GM21825 (cell line): Measurements from ENCODE around the gene IFIT1B.
"Not testable (repeated sequence)": the region's sequence is repeated elsewhere in the genome, so short reads cannot be mapped to it uniquely, and the experiment has no call there.

Experiments used
- ATAC-seq: cut with Tn5 transposase; IDR thresholded peaks from one replicate; pipeline ENCODE4 v1.9.1; 2021; ENCODE audit warnings: mild to moderate bottlenecking, moderate library complexity; ENCODE audit not compliant: unreplicated experiment

IFIT1B gene

DNA sequence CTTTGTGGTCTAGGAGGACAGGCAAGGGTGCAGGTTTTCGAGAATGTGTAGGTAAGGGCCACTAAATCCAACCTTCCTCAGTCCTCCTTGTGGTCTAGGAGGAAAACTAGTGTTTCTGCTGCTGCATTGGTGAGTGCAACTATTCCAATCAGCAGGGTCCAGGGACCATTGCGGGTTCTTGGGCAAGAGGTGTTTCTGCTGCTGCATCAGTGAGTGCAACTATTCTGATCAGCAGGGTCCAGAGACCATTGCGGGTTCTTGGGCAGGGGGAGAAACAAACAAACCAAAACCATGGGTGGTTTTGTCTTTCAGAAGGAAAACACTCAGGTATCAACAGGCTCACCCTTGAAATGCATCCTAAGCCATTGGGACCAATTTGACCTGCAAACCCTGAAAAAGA is 29.9 kb downstream of the IFIT1B start:
- not testable (repeated sequence) for ATAC-seq

DNA sequence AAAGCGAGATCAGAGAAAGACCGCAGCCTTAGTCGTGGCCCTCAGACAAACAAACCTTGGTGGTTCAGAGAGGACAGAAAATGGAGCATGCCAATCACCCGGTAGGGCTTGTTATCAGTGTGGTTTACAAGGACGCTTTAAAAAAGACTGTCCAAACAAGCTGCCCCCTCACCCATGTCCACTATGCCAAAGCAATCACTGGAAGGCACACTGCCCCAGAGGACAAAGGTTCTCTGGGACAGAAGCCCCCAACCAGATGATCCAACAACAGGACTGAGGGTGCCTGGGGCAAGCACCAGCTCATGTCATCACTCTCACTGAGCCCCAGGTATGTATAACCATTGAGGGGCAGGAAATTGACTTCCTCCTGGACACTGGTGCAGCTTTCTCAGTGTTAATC is 31.4 kb downstream of the IFIT1B start:
- ATAC-seq = not testable (repeated sequence)

DNA sequence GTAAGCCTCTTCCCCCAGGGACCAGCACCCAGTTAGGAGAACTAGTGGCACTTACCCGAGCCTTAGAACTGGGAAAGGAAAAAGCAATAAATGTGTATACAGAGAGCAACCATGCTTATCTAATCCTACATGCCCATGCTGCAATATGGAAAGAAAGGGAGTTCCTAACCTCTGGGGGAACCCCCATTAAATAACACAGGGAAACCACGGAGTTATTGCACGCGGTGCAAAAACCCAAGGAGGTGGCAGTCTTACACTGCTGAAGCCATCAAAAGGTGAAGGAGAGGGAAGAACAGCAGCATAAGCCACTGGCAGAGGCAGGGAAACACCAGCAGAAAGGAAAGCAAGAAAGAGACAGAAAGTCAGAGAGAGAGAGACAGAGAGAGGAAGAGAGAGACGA is 32.7 kb downstream of the IFIT1B start:
- ATAC-seq = not testable (repeated sequence)

DNA sequence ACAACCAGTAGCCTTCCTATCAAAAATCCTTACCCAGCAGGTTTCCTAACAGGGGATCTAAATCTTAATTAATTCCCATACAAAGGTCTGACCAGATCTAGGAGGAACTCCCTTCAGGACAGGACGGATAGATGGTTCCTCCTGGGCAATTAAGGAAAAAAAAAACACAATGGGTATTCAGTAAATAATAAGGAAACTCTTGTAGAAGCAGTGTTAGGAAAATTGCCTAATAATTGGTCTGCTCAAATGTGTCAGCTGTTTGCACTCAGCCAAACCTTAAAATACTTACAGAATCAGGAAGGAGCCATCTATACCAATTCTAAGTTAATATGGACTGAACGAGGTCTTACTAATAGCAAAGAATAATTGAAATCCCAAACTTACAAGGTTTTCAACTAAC is 33.3 kb downstream of the IFIT1B start:
- ATAC-seq = not testable (repeated sequence)

DNA sequence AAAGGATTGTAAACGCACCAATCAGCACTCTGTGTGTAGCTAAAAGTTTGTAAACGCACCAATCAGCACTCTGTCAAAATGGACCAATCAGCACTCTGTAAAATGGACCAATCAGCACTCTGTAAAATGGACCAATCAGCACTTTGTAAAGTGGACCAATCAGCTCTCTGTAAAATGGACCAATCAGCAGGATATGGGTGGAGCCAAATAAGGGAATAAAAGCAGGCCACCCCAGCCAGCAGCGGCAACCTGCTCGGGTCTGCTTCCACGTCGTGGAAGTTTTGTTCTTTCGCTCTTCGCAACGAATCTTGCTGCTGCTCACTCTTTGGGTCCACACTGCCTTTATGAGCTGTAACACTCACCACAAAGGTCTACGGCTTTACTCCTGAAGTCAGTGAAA is 34.4 kb downstream of the IFIT1B start:
- ATAC-seq = not testable (repeated sequence)

DNA sequence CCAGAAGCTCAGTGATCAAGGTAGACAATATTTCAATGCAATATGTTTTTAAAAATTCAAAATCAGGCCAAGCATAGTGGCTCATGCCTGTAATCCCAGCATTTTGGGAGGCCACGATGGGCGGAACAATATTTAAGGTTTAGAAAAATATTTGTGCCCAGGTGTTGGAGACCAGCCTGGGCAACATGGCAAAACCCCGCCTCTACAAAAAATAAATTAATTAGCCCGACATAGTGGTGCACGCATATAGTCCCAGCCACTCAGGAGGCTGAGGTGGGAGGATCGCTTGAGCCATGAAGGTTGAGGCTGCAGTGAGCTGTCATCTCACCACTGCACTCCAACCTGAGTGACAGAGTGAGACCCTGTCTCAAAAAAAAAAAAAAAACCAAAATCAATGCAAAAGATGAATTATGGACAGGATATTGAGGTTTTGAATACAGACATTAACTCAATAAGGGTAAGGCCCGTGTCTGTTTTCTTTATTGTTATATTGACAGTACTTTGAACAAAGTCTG is 35.6 kb downstream of the IFIT1B start:
- ATAC-seq = no peak

DNA sequence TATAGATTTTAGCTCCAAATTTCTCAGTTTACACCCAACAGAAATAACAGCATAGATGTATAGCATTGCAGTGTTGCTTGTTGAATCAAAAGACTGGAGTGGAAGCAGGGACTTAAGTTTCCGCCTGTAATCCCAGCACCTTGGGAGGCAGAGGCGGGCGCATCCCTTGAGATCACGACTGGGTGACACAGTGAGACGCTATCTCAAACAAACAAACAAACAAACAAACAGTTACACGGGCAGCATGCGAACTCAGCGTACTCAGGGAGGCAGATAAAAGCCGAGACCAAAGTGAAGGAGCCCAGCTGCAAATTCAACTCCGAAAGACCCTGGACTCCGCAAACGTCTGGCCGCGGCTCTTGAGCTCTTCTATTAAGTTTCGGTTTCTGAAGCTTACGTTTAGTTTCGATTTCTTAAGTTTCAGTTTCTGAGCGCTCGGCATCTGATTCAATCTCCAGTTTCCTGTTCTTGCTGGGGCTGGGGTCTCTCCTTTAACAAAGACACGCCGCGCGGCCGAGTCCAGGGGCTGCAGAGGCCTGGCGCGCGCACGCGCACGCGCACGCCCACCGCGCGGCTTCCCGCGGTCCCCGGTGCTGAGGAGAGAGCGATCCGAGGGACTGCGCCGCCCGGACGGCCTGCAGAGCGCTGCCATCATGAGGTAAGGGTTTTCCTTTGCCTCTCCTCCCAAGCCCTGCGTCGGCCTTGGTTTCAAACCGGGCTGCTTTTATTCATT is 36.5 kb downstream of the IFIT1B start, which contains the start of gene IFIT5:
Gene IFIT5 (plus strand): TSS at position 423 of the 733 bp plus-strand sequence. CDS start 231 bp downstream, at position 654.
- peak; percentile 63 for ATAC-seq

DNA sequence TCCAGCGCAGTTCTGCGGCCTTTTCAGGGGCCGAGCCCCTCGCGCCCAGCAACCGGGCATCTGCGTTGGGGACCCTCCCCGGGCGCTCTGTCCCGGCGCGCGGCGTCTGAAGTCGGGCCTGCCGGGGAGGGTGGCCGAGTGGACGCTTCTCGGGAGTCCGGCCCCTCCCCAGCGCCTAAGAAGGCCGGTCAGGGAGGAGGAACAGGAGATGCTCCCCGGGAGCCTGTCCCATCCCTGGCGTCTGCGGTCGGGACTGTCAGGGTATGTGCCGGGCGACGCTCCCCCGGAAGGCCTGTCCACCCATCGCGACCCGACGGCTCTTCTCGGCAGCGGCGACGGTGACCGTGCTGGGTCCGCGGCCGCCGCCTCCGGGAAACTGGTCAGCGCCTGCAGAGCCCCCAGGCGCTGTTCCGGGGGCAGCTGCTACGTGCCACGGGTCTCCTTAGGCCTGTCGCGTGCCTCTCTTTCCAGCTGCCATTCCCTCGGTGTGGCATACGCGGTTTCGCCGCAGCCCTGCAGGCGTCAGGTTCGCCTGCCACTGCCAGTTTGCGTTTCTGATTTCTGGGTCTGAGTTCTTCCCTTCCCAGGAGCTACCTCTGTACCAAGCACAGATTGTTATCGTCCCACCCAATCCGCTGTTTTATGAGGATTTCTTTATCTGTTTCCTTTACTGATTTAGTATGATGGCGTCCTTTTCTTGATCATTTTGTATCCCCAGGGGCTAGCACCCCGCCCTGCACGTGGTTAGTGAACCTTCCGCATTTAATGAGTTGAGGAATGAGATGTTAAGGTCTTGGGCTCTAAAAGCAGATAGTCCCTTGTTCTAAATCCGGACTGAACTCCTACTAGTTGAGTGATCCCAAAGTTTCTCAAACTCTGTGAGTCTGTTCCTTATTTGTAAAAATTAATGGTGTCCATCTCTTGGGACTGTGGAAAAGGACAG is 37.3 kb downstream of the IFIT1B start:
- ATAC-seq = peak; percentile 37

DNA sequence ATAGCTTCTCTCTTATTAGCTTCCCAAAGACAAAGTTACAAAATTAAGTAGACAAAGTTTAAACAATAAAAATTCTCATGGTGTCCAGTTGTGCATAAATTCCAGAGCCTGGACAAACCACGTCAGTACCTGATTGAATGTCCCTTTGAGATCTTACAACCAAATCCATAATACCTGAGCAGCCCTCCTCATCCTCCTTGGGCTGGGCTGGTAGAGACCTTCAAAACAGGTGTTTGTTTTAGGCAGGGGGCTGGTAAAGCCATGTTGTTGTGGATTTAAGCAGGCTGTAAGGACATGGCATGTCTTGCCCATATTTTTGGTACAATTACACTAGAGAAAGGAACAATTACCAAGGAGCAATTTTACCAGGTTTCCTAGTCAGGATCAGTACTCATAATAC is 38.6 kb downstream of the IFIT1B start:
- ATAC-seq = no peak

DNA sequence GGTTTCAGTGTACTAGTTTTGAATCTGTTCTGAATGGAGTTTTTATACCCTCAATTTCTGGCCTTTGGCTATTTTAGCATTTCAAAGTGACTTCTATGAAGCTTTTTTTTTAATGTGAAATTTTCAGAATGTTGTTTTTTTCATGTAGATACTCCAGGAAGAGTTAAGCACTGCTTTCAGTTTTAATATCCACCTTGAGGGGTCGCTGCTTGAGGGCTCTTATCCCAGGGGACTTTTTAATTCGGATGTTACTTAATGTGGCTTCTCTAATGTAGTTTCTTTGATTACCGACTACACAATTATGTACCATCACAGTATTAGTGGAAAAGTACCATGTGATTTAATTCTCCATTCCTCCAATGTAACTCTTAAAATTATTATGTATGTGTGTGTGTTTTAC is 41.7 kb downstream of the IFIT1B start:
- ATAC-seq = no peak

DNA sequence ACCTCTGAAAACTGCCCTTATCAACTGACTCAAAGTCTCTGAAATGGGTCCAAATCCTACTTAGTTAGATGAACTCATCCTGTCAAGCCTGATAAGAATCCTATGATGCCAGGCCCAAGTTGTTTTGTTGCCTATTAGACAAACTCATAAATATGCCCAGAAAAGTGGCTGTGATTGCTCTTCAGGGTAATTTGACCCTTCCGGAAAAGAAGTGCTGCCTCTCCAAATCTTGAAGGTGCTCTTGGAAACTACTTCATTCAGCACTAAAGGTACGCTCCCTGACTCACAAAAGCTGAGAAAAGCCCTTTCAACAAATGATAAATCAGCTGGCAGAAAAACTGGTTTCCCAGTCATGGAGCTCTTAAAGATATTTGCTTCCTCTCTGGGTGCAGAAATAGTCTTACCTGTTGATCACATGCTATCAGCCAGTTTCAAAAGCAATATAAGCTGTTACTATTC is 43.2 kb downstream of the IFIT1B start:
- ATAC-seq = no peak

DNA sequence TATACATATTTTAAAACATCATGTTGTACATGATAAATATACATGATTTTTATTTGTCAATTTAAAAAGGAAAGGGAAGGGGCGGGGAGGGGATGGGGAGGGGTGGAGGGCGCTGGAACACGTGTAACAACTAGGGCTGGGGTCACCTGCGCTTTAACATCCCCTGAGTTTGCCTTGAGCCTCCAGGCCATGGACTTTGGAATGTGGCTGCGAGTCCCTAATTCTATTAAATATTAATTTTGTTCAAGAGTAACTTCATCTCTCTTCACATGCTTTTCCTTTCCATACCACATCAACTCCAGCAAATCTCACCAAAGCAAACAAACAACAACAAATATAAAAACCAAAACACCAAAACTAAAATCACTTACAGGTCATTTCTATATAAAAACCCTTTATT is 47.1 kb downstream of the IFIT1B start:
- ATAC-seq = no peak

DNA sequence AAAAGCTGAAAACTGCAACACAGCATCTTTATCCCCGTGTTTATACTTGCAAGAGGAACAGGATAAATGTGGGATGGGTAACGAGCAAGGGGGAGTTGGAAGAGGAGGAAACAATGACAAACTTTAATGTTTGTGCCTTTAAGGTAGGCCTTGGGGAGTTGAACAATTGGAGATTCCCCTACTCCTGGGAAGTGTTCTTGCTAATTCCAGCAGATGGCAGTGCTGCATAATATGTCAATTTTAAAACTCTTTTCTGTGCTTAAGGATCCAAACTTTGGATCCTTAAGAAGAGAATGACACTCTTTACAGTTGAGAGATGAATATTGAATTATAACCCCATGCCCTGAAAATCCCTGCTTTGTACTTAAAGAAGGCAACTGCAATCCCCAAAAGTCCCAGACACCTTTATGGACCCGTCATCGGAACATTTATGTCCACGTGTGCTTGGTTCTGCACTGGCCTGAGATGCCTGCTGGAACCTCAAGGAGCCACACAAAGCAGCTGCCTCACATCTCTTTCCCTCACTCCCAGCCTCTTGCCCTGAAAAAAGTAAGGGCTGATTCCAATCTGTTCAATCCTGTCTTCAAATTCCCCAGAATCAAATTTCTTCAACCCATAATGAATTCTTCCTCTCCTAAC is 48.5 kb downstream of the IFIT1B start:
- ATAC-seq = no peak

DNA sequence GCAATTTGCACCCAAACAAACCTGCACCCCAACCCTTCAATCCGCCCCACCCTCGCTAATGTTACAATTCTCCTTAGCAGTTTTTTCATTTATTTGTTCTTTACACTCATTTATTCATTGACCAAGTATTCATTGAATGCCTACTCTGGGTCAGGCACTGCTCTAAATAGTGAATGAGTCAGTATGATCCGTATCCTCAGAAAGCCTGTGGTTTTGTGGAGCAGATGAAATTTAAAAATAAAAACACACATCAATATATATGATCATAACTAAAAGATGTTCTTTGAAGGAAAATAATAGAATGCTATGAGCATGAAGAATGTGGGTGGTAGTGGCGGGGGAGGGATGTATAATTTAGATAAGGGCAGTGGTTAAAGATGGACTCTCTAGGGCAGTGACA is 49.8 kb downstream of the IFIT1B start:
- no peak for ATAC-seq

DNA sequence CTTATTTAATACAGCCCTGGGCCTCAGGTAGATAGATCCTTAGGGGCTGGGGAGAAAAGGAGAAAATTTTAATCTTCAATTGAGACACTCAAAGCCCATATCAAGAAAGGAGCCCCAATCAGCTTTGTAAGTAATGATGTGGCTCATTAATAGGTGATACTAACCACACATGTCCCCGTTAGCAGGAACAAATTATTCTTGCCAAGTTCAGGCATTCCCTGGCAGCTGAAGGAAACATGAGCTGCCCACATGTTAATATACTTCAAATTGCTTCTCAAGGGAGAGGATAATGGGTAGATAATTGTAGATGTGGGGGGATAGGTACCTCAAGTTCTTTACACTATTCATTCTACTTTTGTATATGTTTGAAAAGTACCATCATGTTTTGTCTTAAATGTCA is 51.0 kb downstream of the IFIT1B start:
- no peak for ATAC-seq

DNA sequence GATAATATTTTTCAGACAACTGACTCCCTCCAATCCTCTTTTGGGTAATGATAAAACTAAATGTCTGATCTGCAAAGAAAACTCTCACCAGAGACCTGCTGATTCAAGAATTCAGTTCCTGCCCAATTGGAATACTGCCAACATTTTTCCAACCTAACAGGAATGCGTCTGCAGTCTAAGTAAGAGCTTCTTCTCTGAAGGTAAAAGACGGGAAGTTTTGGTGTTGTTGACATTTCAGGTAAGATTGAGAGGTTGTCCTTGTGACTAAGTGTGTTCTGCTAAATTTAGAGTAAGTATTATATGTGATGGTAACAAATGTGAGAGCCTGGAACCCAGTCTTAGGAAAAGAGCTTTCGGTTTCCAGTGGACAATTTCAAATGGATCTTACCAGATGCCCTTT is 54.1 kb downstream of the IFIT1B start:
- ATAC-seq = no peak
